SH-SY5Y (cell line): ENCODE data around the gene CELF5.

Experiments used
- GATA2 ChIP-seq: IDR thresholded peaks from 2 replicates; pipeline ENCODE4 v1.6.1; 2011; ENCODE audit warnings: mild to moderate bottlenecking, low read depth, low read length
- GATA3 ChIP-seq: IDR thresholded peaks from 2 replicates; pipeline ENCODE4 v1.6.1; 2011; ENCODE audit warnings: low read depth, mild to moderate bottlenecking, low read length, moderate library complexity

DNA sequence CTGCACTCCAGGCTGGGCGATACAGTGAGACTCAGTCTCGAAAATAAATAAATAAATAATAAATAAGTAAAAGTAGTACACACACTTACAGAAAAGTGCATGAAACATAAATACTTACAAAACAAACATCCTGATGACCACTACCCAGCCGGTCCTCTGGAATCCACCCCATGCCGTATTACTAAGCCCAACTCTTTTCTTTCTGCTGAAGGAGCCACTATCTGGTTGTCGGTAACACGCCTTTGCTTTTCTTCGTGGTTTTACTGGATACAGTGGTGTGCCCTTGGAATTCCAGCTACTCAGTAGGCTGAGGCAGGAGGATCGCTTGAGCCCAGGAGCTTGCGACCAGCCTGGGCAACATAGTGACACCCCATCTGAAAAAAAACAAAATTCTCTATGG is 39.4 kb downstream of the CELF5 start:
- TF ChIP-seq GATA2 (no peak), GATA3 (no peak)
